RPMI8226 (cell line): Measurements from ENCODE around the gene GPR146.
"Not testable (repeated sequence)": the region's sequence is repeated elsewhere in the genome, so short reads cannot be mapped to it uniquely, and the experiment has no call there.

ENCODE experiments used
- DNase-seq: peaks from one replicate; pipeline ENCODE4 v3.0.0-alpha.2; 2015

GPR146 gene, protein sequence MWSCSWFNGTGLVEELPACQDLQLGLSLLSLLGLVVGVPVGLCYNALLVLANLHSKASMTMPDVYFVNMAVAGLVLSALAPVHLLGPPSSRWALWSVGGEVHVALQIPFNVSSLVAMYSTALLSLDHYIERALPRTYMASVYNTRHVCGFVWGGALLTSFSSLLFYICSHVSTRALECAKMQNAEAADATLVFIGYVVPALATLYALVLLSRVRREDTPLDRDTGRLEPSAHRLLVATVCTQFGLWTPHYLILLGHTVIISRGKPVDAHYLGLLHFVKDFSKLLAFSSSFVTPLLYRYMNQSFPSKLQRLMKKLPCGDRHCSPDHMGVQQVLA

DNA sequence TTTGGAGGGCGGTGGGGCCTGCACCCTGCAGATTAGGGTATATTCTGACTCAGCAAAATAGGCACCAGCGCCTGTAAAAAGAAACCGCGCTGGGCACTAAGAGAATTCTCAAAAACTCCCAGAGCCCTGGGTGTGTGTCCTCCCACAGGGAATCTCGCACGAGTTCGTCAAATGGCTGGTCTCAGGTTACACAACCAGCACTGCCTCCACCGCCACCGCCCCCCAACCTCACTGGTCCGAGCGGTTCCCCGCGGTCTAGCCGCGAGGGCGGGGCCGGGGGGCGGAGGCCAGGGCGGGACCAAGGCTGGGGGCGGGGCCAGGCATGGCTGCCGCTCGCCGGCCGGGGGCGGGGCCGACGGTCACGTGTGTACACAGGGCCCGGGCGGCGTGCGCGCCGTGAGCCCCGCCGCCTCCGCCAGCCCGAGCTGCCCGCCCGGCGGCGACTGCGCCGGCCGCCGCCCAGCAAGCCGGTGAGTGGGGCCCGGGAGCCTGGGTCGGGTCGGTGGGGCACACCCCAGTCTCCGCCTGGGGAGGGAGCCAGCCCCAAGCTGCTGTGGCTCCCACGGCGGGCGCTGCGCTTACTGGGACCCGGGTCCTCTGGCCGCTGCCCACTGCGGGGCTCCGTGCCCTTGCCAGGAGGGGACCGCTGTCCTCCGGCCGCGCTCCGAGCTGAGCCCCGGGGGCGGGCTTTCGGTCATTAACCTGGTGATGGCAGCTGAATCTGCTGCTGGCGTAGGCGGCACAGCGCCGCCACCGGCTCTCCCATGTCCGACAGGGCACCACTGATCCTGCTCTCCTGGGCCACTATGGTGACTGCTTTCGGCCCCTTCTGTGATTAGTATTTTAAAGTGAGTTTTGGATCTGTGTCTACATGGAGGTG lies at the start of gene GPR146:
GPR146 (plus strand) TSS at position 358 of the 880 bp plus-strand sequence. CDS start 12,970 bp downstream, outside the sequence.
- DNase-seq, result peak; percentile 96

DNA sequence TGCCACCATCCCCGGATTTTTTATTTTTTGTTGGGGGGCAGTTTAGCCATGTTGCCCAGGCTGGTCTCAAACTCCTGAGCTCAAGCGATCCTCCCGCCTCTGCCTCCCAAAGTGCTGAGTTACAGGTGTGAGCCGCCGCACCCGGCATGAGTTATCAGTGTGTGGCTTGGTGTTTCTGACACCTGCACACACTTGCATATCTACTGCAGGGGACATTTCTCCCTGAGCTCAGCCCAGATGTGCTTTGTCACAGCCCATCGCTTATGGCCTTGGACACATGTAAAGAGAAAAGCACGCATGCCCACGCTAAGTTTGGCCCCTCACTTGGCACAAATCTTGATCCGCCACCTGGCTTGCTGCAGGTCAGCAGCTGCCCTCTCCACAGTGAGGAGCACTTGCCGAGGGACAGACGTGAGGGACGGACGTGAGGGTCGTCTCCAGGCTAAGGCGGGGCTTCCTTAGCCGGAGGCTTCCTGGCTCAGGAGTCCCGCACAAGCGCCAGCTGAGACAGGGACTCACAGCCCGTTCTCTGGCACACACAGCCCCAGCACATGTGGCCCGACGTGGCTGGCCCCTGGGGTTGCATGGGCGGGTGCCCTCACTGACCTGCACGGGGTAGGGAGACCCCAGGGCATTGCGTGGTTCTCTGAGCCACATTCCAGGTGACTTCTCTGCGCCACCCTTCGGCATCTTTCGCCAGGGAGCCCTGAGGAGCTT lies 49.6 kb upstream of the GPR146 start:
- no peak for DNase-seq

DNA sequence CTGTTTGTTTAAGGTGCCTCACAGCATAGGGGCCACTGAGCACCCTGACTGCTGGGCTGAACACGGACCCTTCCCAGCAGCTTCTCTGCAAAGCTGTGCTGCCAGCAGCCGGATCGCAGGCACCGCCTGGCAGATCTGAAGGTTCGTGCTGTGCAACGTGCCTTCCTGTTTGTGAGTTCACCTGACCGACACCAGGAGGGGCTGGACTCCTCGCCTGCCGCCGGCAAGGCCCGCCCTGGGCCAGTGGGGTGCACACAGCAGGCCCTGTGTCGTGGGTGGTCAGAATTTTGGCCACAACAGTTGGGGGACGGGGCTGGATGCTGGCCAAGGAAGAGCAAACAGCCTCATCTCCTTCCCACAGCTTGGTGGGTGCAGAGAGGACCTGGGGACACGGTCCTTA lies 48.8 kb upstream of the GPR146 start:
- no peak for DNase-seq

DNA sequence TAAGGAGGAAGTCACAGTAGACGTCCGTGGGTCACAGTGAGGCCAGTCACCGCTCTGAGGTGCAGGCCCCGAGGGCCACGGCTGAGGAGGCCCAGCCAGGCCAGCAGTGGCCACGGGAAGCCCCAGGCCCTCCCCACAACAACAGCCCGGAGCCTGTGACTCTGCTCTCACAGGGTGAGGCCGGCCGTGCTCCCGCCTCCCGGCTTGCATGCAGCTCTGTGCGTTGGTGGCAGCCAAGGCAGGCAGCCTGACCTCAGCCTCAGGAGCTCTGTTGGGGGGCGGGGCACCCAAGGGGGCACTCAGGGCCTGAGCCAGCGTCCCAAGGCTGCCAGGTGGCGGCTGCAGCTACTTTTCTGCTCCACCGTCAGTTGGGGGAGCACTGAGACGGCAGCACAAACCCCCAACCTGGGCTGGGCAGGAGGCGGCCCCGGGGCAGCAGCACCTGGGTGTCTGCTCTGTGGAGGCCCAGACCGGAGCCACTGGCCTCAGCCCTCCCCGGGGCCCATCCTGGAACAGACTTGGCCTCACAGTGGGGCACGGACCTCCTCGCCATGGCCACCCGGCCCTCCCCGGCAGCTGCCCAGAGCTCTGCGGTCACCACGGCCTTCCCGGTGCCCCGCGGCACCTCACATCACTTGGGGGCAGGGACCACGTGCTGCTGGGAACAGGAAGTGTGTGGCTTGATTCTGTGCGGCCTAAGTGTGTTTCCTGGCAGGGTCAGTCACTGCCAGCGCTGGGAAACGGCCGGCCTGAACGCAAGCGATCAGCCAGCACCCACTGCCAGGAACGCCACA lies 48.1 kb upstream of the GPR146 start:
- no peak for DNase-seq

DNA sequence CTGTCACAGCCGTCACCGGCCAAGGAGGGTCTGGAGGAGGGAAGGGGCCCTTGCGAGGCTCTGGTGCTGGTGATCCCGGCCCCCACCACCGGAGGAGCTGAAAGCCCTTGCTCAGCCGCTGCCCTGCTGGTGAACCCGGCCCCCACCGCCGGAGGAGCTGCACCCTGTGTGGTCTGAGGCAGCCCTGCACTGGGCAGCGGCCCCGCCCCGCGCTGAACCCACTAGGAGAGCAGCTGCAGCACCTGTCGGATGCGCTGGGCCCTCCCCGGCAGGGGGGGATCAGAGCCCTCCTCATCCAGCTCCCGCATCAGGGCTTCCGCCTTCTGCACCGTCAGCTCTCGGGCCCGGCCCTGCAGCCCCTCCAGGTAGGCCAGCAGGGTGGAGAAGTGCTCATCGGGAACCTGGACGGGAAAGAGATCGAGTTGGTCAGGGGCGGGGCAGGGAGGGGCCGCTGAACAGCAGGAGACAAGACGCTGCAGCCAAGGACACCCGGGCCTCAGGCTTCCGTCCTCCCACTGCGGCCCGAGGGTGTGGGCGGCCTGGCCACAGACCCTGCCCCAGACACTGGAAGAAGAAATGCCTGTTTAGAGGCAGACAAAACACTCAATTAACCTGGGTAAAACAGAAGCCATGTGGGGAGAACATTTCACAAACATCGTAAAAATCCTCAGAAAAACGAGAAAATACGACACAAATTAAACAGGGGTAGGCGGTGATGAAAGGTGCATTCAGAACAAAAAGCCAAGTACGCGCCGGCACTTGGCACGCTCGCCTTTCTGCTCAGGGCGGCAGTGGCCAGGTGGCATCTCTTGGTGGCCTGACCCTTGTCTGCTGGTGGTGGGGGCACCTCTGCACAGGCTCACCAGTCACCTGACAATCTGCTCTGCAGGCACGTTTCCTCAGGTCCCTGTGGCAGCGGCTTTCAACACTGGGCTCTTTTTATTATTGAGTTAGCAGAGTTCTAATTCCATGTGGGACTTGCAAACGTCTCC lies 46.6 kb upstream of the GPR146 start:
- DNase-seq, result no peak

DNA sequence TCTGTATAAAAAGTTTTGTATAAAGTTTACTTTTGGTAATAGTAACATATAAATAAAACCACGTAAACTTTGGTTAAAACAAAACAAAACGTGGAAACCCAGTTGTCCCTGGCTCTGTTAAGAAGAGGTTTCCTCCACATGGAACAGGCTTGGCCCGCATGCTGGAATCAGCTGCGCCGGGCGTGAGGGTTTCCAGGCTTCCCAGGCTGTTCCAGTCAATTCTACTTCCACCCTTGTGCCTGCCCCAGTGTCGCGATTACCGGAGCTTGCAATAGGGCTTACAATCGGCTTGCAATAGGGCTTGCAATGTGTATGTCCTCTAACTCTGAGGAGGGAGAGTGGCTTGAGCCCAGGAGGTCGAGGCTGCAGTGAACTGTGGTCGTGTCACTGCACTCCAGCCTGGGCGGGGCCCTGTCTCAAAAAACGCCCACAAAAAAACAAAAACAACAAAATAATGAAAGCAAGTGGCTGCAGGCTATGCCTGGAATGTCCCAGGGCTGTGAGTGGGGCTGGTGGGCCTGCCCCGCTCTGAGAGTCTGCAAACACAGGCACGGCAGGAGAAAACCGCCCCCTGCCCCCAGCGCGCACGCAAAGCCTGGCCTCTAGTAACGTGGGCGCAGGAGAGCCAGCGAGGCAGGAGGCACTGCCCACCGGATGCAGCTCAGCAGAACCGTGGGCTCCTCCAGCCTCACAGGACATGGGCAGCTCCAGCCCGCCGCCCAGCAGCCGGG lies 45.0 kb upstream of the GPR146 start:
- DNase-seq, result no peak

DNA sequence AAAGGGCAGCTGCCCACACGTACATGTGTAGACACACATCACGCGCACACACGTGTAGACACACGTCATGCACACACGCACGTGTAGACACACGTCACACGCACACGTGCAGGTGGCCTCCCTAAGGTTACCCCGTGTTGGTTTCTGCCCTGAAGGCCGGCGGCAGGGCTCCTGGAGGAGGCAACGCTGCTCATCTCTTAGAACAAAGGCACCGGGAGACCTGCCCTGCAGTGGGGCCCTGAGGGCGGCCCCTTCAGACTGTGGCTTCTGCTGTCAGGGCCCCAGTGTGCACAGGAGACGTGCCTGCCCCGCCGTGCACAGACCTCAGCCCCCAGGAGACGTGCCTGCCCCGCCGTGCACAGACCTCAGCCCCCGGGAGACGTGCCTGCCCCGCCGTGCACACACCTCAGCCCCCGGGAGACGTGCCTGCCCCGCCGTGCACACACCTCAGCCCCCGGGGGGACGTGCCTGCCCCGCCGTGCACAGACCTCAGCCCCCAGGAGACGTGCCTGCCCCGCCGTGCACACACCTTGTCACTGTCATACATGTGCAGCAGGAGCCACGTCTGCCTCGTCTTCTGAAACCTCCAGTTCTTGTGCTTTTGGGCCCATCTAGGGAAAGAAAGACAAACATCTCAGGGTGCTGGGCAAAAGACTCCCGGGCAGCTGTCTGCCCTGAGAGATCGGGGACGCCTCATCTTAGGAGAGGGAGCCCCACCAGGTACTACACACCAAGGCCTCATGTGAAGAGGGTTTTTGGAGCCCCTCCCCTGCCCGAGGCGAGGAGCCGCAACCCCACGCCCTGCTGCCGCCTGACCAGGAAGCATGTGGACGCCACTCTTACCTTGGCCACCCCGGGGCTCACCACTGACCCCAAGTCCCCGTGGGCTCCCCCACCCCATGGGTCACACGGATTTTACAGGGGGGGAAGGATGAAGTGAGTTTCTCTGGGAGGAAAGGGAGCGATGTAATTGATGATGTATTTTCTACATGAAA lies 44.1 kb upstream of the GPR146 start:
- no peak for DNase-seq

DNA sequence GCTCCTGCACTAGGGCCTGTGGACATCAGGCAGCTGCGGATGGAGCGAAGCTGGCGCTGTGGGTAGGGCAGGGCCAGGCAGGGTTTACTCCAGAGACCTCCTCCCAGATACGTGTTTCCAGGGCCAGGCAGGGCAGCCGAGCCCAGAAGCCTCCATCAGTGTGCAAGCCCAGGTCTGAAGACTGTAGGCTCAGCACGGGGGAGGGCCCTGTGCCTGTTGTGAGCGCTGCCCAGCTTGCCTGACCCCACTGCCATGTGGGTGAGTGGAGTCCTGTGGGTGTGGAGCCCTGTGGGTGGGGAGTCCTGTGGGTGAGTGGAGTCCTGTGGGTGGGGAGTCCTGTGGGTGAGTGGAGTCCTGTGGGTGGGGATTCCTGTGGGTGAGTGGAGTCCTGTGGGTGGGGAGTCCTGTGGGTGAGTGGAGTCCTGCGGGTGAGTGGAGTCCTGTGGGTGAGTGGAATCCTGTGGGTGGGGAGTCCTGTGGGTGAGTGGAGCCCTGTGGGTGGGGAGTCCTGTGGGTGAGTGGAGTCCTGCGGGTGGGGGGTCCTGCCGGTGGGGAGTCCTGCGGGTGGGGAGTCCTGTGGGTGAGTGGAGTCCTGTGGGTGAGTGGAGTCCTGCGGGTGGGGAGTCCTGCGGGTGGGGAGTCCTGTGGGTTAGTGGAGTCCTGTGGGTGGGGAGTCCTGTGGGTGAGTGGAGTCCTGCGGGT lies 43.1 kb upstream of the GPR146 start:
- DNase-seq, result not testable (repeated sequence)

DNA sequence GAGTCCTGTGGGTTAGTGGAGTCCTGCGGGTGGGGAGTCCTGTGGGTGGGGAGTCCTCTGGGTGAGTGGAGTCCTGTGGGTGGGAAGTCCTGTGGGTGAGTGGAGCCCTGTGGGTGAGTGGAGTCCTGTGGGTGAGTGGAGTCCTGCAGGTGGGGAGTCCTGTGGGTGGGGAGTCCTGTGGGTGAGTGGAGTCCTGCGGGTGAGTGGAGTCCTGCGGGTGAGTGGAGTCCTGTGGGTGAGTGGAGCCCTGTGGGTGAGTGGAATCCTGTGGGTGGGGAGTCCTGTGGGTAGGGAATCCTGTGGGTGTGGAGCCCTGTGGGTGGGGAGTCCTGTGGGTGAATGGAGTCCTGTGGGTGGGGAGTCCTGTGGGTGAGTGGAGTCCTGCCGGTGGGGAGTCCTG lies 42.3 kb upstream of the GPR146 start:
- not testable (repeated sequence) for DNase-seq

DNA sequence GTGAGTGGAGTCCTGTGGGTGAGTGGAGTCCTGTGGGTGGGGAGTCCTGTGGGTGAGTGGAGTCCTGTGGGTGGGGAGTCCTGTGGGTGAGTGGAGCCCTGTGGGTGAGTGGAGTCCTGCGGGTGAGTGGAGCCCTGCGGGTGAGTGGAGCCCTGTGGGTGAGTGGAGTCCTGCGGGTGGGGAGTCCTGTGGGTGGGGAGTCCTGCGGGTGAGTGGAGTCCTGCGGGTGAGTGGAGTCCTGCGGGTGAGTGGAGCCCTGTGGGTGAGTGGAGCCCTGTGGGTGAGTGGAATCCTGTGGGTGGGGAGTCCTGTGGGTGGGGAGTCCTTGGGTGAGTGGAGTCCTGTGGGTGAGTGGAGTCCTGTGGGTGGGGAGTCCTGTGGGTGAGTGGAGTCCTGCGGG lies 41.9 kb upstream of the GPR146 start:
- not testable (repeated sequence) for DNase-seq

DNA sequence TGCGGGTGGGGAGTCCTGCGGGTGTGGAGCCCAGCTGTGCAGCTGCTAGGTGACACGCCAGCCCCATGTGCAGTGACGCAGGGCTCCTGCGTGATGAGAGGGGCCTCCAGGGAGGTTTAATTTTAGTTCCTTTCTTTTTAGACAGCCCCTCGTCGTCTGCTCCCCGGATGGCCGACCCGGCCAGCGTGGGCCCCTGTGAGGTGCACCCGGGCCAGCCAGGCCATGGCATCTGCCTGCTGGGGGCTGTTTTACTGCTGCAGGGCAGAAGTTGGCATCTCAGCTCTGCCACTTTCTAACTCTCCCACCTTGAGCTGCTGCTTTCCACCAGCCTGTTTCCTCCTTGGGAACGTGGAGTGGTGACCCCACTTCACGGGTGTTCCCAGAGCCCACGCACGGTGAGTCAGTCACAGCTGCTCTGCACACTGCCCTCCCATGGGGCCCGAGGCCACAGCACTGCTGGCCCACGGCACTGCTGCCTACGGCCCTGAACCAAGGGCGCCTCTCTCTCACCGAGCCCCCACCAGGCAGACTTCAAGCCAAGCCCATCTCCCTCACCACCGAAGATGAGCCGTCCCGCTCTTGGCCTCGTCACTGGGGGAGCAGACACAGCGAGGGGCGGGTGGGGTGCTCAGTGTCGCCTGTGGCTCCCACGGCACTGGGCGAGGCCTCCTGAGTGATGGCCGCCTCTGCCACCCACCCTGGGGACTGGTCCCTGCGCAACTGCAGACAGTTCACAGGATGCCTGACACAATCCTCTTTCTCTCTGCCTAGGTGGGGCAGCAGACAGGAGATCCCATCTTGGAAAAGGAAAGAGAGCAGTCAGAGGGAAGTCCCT lies 40.1 kb upstream of the GPR146 start:
- DNase-seq, result no peak

DNA sequence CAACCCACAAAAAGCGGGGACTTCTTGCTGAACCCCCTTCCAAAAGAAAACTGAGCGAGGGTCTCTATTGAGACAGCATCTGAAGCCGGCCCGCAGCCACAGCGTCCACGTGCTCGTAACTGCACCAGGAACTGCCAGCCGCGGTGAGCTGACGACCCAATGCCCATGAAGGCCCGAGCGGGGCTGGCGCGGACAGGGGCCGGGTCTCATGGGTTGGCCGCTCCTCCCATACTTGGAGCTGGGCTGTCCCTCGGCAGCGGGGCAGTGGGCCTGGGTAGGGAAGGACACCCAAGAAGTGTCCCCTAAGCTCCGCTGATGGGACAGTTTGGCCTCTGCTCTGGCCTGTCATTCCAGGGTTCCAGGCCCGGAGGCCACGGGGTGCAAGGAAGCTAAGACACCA lies 39.0 kb upstream of the GPR146 start:
- DNase-seq, result no peak

DNA sequence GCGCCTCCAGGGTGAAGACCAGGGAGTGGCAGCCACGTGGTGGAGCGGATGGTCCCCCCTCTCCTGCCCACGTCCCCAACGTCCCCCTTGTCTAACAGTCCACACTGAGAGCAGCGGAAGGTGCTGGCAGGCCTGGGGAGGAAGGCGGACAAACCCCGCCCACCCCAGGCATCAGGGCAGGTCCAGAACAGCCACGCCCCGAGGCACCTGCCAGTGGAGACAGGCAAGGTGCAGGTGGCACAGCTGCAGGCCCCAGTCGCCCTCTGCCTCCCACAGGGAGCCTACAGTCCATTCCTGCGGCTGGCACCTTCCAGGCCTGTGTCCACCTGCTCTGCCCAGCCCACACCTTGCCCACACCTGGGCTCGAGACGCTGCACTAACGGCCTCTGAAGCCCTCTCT lies 36.4 kb upstream of the GPR146 start:
- DNase-seq, result no peak

DNA sequence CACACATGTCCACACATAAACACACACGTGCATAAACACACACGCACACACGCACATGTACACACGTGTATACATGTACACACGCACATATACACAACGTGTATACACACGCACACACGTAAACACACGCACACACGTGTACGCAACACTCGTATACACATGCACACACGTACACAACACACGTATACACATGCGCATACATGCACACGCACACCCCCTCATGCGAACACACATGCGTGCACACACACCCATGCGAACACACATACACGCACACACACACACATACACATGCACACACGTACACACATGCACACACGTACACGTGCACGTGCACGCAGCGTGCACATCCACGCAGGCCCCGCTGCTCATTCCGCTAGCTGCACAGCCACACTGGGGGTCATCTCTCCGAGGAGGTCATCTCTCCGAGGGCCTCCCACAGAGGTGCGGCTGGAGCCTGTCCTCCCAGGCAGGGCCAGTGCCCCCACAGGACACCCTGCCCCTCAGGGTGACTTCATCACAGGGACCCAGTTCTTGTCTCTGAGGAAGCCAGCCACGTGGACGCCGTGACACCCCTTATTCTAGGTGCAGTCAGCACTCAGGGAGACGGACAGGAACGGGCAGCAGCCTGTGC lies 35.5 kb upstream of the GPR146 start:
- DNase-seq, result no peak

DNA sequence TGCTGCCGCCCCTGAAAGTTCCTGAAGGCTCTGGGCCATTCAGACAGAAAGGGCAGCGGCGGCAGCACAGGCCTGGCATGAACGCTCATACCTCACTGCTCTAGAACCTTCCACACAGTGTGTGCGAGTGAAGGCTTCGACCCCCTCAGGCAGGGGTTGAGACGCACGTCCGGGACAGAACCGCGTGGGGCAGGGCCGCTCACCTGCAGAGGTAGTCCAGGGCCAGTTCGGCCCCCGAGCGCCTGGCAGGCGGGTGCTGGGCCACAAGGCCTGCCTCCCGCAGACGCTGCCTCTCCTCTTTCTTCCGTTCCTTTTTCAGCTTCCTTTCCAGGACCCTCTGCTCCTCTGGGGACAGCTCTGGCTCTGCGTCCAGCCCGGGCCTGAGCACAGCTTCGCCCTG lies 34.6 kb upstream of the GPR146 start:
- no peak for DNase-seq

DNA sequence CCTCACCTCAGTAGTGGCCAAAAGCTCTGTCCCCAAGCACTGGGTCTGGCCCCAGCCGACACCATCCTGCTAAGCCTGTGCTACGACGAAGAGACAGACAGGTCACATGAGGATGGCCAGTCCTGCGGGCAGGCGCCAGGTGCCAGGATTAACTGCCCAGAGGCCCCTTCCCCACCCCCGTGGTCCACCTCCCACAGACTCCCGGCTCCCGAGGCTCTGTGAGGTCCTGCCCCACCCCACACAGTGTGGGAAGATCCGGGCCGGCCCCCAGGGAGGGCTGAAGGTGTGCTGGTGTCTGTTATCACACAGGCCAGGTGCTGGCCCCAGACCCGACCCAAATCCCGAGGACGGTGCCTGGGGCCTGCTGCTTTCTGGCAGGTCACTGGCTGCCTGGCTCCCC lies 34.1 kb upstream of the GPR146 start:
- no peak for DNase-seq

DNA sequence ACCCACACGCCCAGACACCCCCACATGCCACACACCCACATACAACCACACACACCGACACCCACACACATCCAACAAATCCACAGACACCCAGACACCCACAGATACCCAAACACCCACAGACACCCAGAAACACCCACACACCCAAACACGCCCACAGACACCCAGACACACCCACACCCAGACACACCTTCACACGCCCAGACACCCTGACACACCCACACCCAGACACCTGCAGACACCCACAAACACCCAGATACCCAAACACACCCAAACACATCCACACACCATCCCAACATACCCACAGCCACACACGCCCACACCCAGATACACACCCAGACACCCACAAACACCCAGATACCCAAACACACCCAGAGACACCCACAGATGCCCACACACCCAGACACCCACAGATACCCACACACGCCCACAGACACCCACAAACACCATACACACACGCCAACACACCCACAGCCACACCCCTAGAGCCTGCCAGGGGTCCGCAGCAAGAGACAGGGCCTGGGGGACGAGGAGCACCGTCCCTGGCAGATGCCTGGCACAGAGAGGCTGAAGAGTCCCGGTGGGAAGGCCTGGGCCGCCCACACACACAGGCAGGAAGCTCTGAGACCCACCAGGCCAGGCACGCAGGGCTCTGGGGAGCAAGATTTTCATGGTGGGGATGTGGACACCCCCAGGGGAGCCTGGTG lies 32.9 kb upstream of the GPR146 start:
- DNase-seq, result no peak
